ENCODE results near the gene GSX1.
"Not testable (repeated sequence)": the region's sequence is repeated elsewhere in the genome, so short reads cannot be mapped to it uniquely, and the experiment has no call there.

Gene GSX1

DNA sequence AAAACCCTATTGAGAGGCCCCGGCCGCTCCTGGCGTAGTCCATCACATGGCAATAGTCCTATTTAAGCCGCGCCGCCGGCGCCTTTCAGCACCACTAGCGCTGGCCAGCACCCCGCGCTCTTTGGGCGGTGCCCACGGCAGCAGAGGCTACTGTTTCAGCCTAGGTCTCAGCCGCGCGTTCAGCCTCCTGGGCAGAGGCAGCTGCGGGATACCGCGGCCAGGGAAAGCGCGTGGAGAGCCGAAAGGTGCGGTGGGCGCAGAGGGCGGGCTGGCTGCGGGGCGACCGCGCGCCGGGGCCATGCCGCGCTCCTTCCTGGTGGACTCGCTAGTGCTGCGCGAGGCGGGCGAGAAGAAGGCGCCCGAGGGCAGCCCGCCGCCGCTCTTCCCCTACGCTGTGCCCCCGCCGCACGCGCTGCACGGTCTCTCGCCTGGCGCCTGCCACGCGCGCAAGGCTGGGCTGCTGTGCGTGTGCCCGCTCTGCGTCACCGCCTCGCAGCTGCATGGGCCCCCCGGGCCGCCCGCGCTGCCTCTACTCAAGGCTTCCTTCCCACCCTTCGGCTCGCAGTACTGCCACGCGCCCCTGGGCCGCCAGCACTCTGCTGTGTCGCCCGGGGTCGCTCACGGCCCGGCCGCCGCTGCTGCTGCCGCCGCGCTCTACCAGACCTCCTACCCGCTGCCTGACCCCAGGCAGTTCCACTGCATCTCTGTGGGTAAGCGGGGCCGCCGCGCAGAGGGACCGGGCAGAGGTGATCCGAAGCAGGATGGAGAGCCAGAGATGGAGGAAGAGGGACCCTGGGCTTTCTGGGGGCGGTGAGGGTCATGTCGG lies at the start of gene GSX1:
GSX1 (plus strand) TSS at position 91 of the 826 bp plus-strand sequence; CDS start at position 299, 208 bp downstream.
- DNase-seq (ENCODE audit: low spot score), result no peak

DNA sequence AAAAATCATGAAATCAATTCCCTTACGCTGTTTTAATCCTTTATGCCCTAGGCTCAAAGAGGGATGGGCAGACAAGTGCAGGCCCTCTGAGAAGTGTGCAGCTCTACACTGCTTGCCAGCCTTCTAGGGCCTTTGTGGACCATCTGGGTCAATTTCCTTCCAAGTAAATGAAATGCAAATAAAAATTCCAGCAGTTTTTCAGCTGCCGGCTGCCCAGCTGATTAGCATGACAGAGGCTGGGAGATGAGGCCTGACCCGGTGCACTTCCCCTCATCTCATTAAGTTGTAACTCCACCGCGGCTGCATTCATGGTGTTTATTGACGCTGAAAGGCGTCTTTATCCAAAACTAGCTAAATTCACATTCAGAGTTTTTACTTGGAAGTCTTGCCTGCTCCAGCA lies 47.5 kb upstream of the GSX1 start:
- no peak for DNase-seq (ENCODE audit: low spot score)

DNA sequence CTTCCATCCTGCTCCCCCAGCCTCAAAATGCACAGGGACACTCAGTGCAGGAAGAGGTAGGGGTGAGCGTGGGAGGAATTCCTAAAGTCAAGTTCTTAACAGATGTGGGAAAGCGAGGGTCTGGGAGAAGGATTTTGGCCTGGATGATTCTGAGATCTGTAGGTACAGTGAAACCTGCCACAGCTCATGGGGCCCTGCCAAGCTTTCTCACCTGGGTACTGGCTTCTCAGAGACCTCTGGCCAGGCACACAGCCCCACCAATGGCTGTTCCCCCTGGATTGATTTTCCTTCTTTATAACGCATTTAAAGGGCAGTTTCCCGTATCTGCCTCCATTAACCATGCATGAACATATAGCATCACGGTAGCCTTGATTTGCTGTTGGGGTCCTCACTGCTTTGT lies 47.0 kb upstream of the GSX1 start:
- DNase-seq (ENCODE audit: low spot score), result no peak

DNA sequence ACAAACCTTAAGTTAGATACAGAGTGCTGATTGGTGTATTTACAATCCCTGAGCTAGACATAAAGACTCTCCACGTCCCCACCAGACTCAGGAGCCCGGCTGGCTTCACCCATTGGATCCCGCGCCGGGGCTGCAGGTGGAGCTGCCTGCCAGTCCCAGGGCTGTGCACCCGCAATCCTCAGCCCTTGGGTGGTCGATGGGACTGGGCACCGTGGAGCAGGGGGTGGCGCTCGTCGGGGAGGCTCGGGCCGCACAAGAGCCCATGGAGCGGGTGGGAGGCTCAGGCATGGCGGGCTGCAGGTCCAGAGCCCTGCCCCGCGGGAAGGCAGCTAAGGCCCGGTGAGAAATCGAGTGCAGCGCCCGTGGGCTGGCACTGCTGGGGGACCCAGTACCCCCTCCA lies 44.1 kb upstream of the GSX1 start:
- not testable (repeated sequence) for DNase-seq (ENCODE audit: low spot score)

DNA sequence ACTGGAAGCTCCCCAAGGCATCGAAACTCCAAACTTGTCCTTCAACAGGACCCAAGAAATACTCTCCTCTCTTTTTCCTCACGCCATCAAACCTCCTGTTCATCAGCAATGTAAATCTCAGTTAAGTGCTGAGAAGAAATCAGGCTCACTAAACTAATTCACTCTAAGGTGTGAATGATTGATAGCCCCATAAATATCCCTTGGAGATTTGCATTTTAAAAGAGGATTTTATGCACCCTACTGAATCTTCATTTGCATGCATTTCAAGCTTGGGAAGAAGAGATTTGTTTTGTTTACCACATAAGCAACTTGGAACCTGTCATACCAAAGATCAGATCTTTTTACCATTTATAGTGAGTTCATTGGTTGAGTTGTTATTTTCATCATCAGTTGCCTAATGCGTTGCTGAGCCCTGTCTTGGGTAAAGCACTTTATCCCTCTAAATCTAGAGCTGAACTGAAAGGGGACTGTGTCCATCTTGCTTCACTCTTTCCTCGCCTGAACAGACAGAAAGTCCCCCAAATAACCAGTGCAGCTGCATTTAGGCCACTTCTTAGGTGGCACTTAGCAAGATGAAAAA lies 40.2 kb upstream of the GSX1 start:
- no peak for DNase-seq (ENCODE audit: low spot score)

DNA sequence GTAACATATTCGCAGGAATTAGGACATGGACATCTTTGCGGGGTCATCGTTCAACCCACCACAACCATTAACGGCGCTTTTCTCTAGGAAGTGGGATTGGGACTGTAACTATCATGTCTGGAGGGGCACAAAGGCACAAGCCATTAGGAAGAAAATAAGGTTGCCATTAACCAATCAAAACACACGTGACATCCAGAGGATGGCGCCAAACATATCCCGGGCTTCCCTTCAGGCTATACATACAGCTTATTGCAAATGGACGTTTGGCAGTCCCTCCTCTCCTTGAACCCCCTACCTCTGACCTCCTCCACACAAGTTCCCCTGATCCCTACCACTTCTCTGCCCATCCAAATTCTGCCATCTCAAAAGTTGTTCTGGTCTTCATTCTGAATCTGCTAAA lies 26.6 kb upstream of the GSX1 start:
- DNase-seq (ENCODE audit: low spot score), result no peak

DNA sequence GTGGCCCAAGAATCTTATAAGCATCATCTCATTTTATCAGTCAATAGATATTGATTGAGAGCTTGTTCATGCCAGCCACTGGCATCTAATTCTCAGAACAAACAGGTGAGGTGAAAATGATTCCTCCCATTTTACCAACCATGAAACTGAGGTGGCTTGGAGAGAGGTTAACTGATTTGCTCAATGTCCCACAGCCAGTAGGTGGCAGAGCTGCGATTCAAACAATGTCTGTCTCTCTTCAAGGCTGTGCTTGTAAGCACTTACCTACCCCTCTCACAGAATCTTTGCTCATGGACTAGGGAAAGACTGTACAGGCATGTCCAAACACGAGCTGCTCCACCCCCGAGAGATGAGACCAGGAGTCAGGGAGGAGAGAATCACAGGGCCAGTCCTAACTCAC lies 21.5 kb upstream of the GSX1 start:
- no peak for DNase-seq (ENCODE audit: low spot score)

DNA sequence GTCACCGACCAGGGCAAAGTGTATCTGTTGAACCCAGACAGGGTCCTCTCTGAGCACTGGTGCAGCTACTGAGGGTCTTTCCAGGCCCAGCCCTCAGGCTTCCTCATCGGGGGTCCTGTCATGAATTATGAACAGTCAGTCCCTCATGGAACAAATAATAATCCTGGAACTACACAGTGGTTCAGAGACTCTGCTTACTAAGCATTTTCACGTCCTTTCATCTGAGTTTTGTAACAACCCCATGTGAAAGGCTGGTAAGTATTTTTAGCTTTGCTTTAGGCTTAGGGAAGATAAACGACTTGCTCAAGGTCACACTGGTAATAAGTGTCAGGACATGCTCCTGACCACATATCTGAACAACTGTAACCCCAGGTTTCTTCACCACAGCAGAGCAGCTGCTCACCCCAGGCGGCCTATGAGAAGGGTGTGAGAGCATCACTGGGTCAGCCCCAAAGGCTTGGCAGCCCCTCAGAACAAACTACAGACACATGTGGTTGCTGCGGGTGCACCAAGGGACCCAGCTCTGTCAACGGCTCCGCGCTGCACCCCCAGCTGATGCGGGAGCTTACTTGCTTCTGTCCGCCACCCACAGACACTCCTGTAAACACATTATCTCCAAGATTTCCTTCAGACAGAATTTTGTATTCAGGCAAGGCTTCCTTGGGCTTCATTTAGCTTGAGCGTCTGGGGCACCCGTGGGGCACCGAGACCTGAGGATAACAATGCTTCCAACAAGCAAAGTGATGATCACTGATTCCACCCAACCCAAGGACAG lies 19.4 kb upstream of the GSX1 start:
- DNase-seq (ENCODE audit: low spot score), result no peak

DNA sequence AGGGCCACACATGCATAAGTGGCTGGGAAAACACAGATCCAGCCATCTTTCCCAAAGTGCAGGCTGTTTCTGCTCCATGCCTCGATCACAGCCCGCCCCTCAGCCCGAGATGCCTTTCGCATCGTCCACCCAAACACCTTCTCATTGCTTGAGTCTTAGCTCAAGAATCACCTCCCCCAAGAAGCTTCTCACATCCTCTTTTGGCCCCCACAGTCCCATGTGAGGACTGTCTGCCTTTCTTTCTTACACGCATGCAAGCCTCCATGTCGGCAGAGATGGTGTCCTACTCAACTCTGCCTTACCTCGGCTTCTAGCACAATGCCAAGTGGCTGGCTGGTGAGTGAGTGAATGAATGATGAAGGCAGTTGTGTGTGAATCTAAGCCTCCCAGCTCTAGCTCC lies 18.1 kb upstream of the GSX1 start:
- DNase-seq (ENCODE audit: low spot score), result no peak

DNA sequence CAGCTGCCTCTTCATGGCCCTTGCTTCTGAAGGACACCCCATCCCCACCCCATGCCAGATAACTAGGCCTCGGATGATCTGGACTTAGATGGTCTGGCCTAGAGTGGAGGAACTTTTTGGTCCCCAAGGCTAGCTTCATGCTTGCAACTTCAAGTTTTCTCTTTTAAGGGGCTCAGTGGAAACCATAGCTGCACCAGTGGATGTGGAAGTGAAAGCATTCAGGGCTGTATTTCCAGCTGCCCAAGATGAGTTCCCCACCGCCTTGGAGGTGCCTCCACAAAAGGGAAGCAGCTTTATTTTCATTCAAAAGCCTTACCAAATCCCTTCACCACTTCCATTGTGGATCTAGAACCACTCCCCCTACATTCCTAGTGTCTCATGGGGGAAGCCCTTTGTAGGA lies 17.6 kb upstream of the GSX1 start:
- no peak for DNase-seq (ENCODE audit: low spot score)

DNA sequence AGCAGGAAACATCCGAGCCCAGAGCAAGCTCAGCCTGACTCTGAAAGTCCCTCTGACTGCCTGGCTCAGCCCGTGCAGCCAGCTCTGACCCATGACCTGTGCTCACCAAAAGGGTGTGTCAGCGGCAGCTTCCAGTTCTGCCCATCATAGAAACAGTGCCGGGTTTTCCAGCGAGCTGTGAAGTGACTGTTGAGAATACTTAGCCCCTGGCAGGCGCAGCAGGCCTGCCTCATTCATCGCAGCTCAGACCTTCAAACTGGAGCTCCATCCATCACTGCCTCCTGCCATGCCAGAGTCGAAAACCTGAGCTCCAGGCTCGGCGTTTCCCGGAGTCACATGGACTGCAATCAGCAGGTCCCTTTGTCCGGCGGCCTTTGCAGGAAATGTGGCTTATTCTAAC lies 16.3 kb upstream of the GSX1 start:
- no peak for DNase-seq (ENCODE audit: low spot score)

DNA sequence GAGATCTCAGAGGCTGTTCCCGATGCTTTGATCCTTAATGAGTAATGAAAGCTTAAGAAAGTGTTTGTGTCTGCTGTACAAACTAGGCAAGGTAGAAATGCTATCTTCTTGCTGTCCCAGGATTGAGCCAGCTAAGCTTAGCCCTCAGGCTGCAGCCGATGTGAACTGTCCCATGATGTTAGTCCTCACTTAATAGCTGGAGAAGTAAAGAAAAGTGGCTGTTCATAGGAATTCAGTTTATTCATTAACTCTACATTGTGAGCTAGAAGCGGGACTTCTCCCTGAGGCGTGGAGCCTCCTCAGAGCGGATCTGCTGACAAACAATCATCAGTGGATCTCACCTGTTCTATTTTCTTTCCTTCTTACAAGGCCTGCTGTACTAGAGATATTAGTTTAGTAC lies 10.1 kb upstream of the GSX1 start:
- no peak for DNase-seq (ENCODE audit: low spot score)

DNA sequence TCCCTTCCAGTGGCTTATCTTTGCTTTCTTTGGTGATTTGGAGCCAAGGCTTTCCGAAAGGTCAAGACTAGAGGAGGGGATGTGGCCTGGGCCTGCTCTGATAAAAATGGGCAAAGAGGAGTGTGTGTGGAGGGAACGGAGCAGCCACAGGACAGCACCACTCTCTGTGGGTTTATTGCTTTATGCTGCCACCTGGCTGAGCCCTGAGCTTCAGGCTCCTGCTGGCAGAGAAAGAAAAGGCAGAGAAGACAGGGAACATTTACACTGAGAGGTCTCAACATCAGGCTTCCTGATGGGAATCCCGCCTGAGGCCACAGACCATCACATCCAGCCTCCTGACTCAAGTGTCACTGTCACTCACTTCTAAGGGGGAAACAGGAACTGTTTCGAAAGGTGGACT lies 9.2 kb upstream of the GSX1 start:
- DNase-seq (ENCODE audit: low spot score), result no peak

DNA sequence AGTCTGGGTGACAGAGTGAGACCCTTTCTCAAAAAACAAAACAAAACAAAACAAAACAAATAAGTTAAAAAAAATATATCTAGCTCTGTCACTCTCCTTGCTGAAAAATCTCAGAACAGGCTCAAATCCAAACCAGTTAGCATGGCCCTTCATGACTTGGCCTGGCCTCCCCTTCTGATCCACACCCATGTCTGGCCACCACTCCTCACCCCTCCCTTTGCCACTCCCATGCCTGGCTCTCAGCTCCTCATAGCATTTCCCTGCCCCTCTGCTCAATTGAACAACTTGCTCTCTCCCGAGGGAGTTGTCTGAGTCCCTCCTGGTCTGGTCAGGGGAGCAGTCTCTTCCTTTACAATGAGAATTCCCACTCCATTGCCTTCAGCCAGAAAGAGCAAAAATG lies 4.0 kb upstream of the GSX1 start:
- no peak for DNase-seq (ENCODE audit: low spot score)

DNA sequence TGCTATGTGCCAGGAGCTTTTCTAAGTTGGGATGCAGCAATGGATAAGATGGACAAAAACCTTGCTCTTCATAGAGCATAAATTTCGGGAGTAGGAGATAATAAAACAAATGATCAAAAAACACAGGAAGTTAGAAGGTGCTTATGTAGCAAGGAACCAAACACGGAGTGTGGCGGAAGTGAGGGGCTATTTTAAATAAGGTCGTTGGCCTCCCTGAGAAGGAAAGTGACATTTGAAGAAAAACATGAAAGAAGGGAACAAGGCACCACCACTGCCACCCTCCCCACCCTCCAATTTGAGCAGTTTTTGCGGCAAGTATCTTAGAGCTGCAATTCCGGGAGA lies 3.2 kb upstream of the GSX1 start:
- DNase-seq (ENCODE audit: low spot score), result no peak

DNA sequence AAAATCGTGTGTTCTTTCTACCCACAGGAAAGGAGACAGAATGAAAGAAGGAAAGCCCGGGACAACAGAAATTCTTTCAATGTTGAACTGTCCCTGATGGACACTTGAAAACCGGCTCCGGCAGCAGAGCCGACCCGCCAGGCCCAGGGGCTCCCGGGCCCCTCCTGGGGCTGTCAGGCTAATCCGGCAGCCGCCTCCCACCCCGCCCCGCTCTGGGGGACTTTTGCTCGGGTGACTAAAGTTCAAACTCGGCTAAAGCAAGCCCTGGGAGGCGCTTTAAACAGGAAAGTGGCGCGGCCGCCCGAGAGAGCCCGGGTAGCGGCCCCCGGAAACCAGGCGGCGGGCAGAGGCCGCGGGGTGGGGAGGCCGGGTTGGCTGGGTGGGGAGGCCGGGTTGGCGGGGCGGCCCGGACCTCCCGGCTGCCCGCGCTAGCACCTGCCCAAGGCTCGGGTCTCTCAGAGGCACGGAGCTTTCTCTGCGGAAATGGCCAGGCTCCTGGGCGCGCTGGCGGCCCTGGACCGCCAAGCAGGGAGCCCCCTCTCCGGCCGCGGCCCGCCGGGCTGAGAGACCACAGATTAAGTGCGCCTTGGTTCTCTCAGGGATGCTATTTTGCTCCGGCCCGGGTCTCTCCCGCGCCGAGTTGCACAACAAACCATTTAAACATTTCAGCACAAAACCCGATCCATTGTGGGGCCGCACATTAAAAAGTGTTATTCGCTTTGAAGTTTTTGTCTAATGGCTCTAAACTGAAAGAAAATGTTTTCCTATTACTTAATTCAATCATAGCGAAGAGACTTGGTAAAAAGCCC lies 2.6 kb upstream of the GSX1 start:
- DNase-seq (ENCODE audit: low spot score), result no peak

DNA sequence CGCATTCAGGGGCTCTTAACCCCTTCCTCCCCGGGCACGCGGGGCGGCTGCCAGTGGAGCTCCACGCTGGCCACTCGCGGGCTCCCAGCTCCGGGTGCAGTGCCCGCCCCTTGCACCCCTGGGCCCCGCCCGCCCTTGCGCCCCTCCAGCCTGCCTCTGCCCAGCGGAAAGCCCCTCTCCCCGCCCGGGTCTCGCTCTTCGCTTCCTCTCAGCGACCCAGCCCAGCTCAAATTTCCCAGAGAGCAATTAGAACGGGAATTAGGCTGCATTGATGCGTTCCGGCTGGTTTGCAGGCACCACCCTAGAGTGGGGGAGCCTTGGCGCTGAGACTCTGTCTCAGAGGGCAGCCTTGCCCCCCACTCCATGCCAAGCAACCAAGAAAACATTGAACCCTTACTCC lies 1.8 kb upstream of the GSX1 start:
- DNase-seq (ENCODE audit: low spot score), result no peak

DNA sequence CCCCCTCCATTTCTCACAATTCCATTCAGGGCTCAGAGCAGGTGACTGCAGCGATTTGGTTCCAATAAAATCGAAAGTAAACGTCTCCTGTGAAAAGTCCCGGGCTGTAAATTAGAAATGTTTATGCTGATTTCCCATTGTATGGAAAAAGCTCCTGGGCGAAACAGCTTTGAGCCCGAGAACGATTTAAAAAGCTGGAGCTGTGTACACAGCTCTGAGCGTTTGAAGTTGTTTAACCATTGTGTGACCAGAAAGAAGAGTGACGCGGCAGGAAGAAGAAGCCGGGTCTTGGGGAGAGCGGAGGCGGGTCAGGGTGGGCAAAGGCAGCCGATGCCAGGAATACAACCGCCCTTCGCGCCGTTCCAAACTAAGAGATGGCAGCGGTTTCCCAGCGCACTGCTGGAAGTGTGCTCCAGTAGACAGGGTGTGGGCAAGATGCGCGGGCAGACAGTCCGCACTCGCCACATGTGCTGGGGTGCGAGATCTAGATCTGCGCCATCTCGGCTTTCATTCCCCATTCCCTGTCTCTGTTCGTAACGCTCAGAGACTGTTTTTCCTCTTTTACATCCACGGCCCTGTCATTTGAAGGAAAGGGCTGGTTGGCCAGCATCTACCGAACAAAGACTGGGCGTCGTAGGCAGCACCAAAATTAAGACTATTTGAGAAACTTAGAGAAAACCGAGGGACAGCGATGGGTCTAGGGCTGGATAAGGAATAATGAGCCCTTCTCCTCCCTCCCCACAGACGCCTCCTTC lies 960 bp upstream of the GSX1 start:
- no peak for DNase-seq (ENCODE audit: low spot score)

DNA sequence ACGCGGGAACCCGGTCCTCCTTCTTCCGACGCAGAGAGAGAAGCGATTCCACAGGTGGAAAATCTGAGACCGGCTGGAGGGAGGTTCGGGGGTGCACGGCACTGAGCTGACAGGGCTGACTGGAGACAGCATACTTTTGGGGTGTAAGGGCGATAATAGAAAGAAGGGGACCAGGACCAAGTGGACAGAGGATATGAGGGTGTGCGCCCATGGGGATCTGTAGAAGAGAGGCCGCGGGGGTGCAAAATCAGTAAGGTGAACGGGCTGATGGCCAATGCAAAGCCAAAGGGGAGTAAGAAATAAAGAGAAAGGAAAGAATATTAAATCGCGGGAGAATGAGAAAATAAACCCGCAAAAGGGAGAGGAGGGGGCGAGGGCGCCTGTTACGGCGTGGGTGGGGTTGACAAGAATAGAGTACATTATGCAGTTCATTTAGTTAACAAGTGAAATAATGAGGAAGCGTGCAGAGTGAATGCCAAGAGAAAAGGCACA lies 336 bp upstream of the GSX1 start:
- DNase-seq (ENCODE audit: low spot score), result no peak

DNA sequence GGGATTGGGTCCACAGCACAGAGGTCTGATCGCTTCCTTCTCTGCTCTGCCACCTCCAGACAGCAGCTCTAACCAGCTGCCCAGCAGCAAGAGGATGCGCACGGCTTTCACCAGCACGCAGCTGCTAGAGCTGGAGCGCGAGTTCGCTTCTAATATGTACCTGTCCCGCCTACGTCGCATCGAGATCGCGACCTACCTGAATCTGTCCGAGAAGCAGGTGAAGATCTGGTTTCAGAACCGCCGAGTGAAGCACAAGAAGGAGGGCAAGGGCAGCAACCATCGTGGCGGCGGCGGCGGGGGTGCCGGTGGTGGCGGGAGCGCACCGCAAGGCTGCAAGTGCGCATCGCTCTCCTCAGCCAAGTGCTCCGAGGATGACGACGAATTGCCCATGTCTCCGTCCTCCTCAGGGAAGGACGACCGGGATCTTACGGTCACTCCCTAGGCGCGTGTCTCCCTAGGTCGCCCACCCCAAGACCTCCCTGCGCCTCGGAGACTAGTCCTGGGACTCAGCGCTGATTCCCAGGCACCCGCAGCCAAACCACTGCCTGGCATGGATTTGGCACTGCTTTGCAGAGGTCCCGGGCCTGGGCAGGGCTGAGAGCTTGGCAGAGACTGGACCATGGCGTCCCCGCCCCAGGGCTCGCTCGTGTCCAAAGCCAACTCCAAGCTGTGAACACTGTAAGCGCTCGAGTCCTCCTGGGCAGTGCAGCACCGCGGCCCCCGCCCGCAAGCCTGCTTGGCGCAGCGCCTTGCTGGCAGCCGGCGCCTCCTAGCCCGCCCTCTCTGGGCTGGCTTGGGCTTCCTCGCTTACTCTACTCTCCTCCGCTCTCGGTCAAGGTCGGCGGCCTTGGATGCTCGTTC lies 1.5 kb downstream of the GSX1 start:
- DNase-seq (ENCODE audit: low spot score), result no peak

DNA sequence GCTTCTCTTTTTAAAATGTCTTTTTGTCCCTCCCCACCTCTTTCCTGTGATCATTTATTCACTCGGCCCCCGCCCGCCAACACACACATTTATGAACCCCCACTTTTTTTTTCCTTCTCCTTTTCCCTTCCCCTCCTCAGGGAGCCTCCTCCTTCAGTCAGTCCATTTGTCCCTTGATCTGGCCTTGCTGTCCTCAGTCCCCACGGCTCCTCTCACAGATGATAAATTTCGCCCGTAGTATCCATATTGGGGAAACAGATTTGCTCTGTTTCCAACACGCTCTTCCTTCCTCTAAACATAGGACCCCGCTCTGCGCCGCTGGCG lies 2.0 kb downstream of the GSX1 start:
- no peak for DNase-seq (ENCODE audit: low spot score)

All from hematopoietic multipotent progenitor cell treated with erythropoietin and hydrocortisone succinate and interleukin-3 and kit ligand, for 17 days (in vitro differentiated cells).